A673 (cell line): Measurements from ENCODE around the gene CARF. TPM values are rescaled to one million over a fixed set of nuclear protein-coding genes. Genes with fewer than 3 reads are reported as not detected.

Source experiments
- BruUV-seq: library from RNA; stranded (reverse); fragments of 400-500 nt; replicated peaks from 2 replicates; lab custom pipeline; 2021; lab: Mats Ljungman, UMichigan
- CTCF ChIA-PET: fragments of 300-600 bp; sonication (Branson Sonifier 250); formaldehyde crosslinking; loops from one replicate; lab custom pipeline; 2022; ENCODE audit warnings: antibody characterized with exemption; lab: Charles Lee
- POLR2A ChIA-PET: fragments of 300-600 bp; sonication (Branson Sonifier 250); formaldehyde crosslinking; loops from one replicate; lab custom pipeline; 2022; ENCODE audit warnings: antibody characterized with exemption; ENCODE audit not compliant: low non-redundant PET; lab: Charles Lee
- DNase-seq: peaks from one replicate; pipeline ENCODE4 v3.0.0-alpha.2; 2015; ENCODE audit warnings: low spot score
- H3K27ac ChIP-seq: fragments of 200-600 bp; sonication (generic); 2 replicates; pipeline ENCODE4 v1.5.1; 2016; ENCODE audit warnings: mixed run types, low read depth, mild to moderate bottlenecking, mixed read lengths, antibody characterized with exemption, low read length; ENCODE audit not compliant: poor library complexity, severe bottlenecking
- H3K27me3 ChIP-seq: fragments of 200-600 bp; sonication (generic); replicated peaks from 2 replicates; pipeline ENCODE4 v1.6.1; 2017; ENCODE audit warnings: mixed run types, low read depth, mild to moderate bottlenecking, mixed read lengths, antibody characterized with exemption, low read length; ENCODE audit not compliant: insufficient read depth, poor library complexity
- H3K36me3 ChIP-seq: fragments of 200-600 bp; sonication (generic); 2 replicates; pipeline ENCODE4 v1.6.1; 2016; ENCODE audit warnings: mixed run types, mild to moderate bottlenecking, mixed read lengths, antibody characterized with exemption, low read length; ENCODE audit not compliant: insufficient read depth, poor library complexity, severe bottlenecking
- H3K4me1 ChIP-seq: fragments of 200-600 bp; sonication (generic); 2 replicates; pipeline ENCODE4 v1.6.1; 2017; ENCODE audit warnings: mixed run types, mild to moderate bottlenecking, mixed read lengths, antibody characterized with exemption, low read length; ENCODE audit not compliant: insufficient read depth, poor library complexity, severe bottlenecking
- H3K4me3 ChIP-seq: fragments of 200-600 bp; sonication (generic); 2 replicates; pipeline ENCODE4 v1.5.1; 2016; ENCODE audit warnings: low read depth, mixed run types, mild to moderate bottlenecking, mixed read lengths, low read length; ENCODE audit not compliant: poor library complexity, severe bottlenecking
- H3K9me3 ChIP-seq: fragments of 200-600 bp; sonication (generic); 2 replicates; pipeline ENCODE4 v1.6.1; 2016; ENCODE audit warnings: mixed run types, low read depth, mild to moderate bottlenecking, mixed read lengths, antibody characterized with exemption, low read length; ENCODE audit not compliant: poor library complexity, severe bottlenecking
- CTCF ChIP-seq: fragments of 300-800, 200-600 bp; sonication (generic); conservative IDR thresholded peaks from 2 replicates; pipeline ENCODE4 v1.5.1; 2017; ENCODE audit warnings: low read depth, mild to moderate bottlenecking, antibody characterized with exemption, low read length, moderate library complexity, mixed read lengths
- EZH2 ChIP-seq: fragments of 200-600 bp; sonication (generic); IDR thresholded peaks from 2 replicates; pipeline ENCODE4 v1.6.1; 2017; ENCODE audit warnings: borderline replicate concordance, low read depth, mild to moderate bottlenecking, mixed read lengths, antibody characterized with exemption, low read length; ENCODE audit not compliant: poor library complexity, severe bottlenecking
- intact Hi-C: fragments of 100-400 bp; cut with micrococcal nuclease; formaldehyde crosslinking; loops from one replicate; pipeline ENCODE4 v1.10.0; 2022; ENCODE audit not compliant: unreplicated experiment
- total RNA-seq: library from RNA; stranded (reverse); gene quantifications from 2 replicates; pipeline ENCODE4 v1.2.3, GENCODE V29; 2021

The CARF gene
- total RNA-seq, 1 experiment from 2014 or later = 5.1 TPM

GRCh38 chr2:202932425-202933138 lies 20.5 kb downstream of the CARF start:
- no peaks in the 10 kb centered on the region for H3K36me3 ChIP-seq
- no peaks in the 10 kb centered on the region for H3K4me1 ChIP-seq
- no peak overlapping the region for H3K27ac ChIP-seq
- no peaks in the 10 kb centered on the region for H3K27me3 ChIP-seq
- H3K9me3 ChIP-seq = no peaks in the 10 kb centered on the region
- H3K4me3 ChIP-seq = no peak overlapping the region
- CTCF ChIA-PET = no interaction called here
- no peak for DNase-seq
- no peak for TF ChIP-seq CTCF
- no peak for TF ChIP-seq EZH2
- POLR2A ChIA-PET = interaction anchor here (0.5 kb wide), 1 partner anchor 10 kb away, joined by 3 read pairs; no protein-coding TSS in a partner anchor
- intact Hi-C loops = no loop called here
- BruUV-seq = no TSS peak

GRCh38 chr2:202933139-202933510 lies 21.1 kb downstream of the CARF start:
- Histone ChIP-seq H3K4me1 (no peaks in the 10 kb centered on the region), H3K4me3 (no peak overlapping the region), H3K27me3 (no peaks in the 10 kb centered on the region), H3K27ac (no peak overlapping the region), H3K36me3 (no peaks in the 10 kb centered on the region), H3K9me3 (no peaks in the 10 kb centered on the region)
- TF ChIP-seq EZH2 = no peak
- ChIA-PET POLR2A (interaction anchor here (0.5 kb wide), 1 partner anchor 11 kb away, joined by 3 read pairs; no protein-coding TSS in a partner anchor), CTCF (no interaction called here)
- intact Hi-C loops = no loop called here
- no peak for DNase-seq
- BruUV-seq = no TSS peak

GRCh38 chr2:202933958-202934357 lies 21.9 kb downstream of the CARF start:
- no peaks in the 10 kb centered on the region for H3K36me3 ChIP-seq
- no peaks in the 10 kb centered on the region for H3K4me1 ChIP-seq
- no TSS peak for BruUV-seq
- TF ChIP-seq EZH2 (no peak), CTCF (no peak)
- no peak for DNase-seq
- intact Hi-C loops = no loop called here
- ChIA-PET POLR2A (interaction anchor here (0.7 kb wide), 1 partner anchor 156 kb away, joined by 4 read pairs; no protein-coding TSS in a partner anchor), CTCF (no interaction called here)
- H3K27me3 ChIP-seq = no peaks in the 10 kb centered on the region
- H3K9me3 ChIP-seq = no peaks in the 10 kb centered on the region
- H3K4me3 ChIP-seq = no peak overlapping the region
- H3K27ac ChIP-seq = no peak overlapping the region
